HepG2 (cell line): ENCODE results near the gene TNFSF10. TPM values are rescaled to one million over a fixed set of nuclear protein-coding genes. Genes with fewer than 3 reads are reported as not detected.

ENCODE experiments used
- ARID3A ChIP-seq: IDR thresholded peaks from 2 replicates; pipeline ENCODE4 v1.6.1; 2012; ENCODE audit warnings: low read depth, low read length, improper control_type of control experiment
- EZH2 ChIP-seq: conservative IDR thresholded peaks from 2 replicates; pipeline ENCODE4 v1.6.1; 2012; ENCODE audit warnings: mild to moderate bottlenecking, low read depth, low read length, moderate library complexity
- FOXK2 ChIP-seq: fragments of 450-650 bp; IDR thresholded peaks from 2 replicates; pipeline ENCODE4 v1.6.1; 2016
- JDP2 ChIP-seq: sonication (generic); formaldehyde crosslinking; IDR thresholded peaks from 2 replicates; pipeline ENCODE4 v1.8.1; 2022; ENCODE audit warnings: missing genetic modification reagents, borderline replicate concordance
- KLF15 ChIP-seq: sonication (generic); formaldehyde crosslinking; IDR thresholded peaks from 2 replicates; pipeline ENCODE4 v1.8.1; 2023; ENCODE audit warnings: borderline replicate concordance, mild to moderate bottlenecking, inconsistent platforms, missing genetic modification reagents, mixed read lengths
- LRRFIP1 ChIP-seq: sonication (generic); formaldehyde crosslinking; conservative IDR thresholded peaks from 2 replicates; pipeline ENCODE4 v1.4.0; 2020; ENCODE audit warnings: missing genetic modification reagents
- MAF1 ChIP-seq: sonication (generic); formaldehyde crosslinking; IDR thresholded peaks from 2 replicates; pipeline ENCODE4 v1.5.0; 2020; ENCODE audit warnings: missing genetic modification reagents, borderline replicate concordance
- MED1 ChIP-seq: sonication (generic); formaldehyde crosslinking; IDR thresholded peaks from 2 replicates; pipeline ENCODE4 v1.4.0; 2020; ENCODE audit warnings: missing genetic modification reagents
- MIER2 ChIP-seq: IDR thresholded peaks from 2 replicates; pipeline ENCODE4 v1.6.1; 2016; ENCODE audit warnings: missing biosample characterization, missing genetic modification reagents
- MLX ChIP-seq: IDR thresholded peaks from 2 replicates; pipeline ENCODE4 v1.6.1; 2016
- RBFOX2 ChIP-seq: fragments of 200-400 bp; formaldehyde crosslinking; IDR thresholded peaks from 2 replicates; pipeline ENCODE4 v1.6.1; 2017; ENCODE audit warnings: low read depth, mild to moderate bottlenecking, low read length
- SKIL ChIP-seq: sonication (generic); formaldehyde crosslinking; IDR thresholded peaks from 2 replicates; pipeline ENCODE4 v1.8.0; 2022; ENCODE audit warnings: missing genetic modification reagents, mild to moderate bottlenecking, moderate library complexity, borderline replicate concordance
- THAP11 ChIP-seq: IDR thresholded peaks from 2 replicates; pipeline ENCODE4 v1.6.1; 2016; ENCODE audit warnings: missing biosample characterization, missing genetic modification reagents
- WIZ ChIP-seq: sonication (generic); formaldehyde crosslinking; IDR thresholded peaks from 2 replicates; pipeline ENCODE4 v1.5.1; 2020; ENCODE audit warnings: mild to moderate bottlenecking, missing genetic modification reagents
- ZBTB10 ChIP-seq: sonication (generic); formaldehyde crosslinking; IDR thresholded peaks from 2 replicates; pipeline ENCODE4 v1.4.0; 2020; ENCODE audit warnings: missing genetic modification reagents, borderline replicate concordance
- ZNF580 ChIP-seq: IDR thresholded peaks from 2 replicates; pipeline ENCODE4 v1.6.1; 2016; ENCODE audit warnings: low read depth, borderline replicate concordance
- ZNF775 ChIP-seq: sonication (generic); formaldehyde crosslinking; IDR thresholded peaks from 2 replicates; pipeline ENCODE4 v1.4.0; 2020; ENCODE audit warnings: missing genetic modification reagents, mild to moderate bottlenecking, moderate library complexity, borderline replicate concordance
- ZNF841 ChIP-seq: sonication (generic); formaldehyde crosslinking; IDR thresholded peaks from 2 replicates; pipeline ENCODE4 v1.8.1; 2023; ENCODE audit warnings: missing genetic modification reagents, borderline replicate concordance
- polyA plus RNA-seq, 8 experiments: library from polyadenylated mRNA; depleted of rRNA in 3 of 8; stranded (reverse) in 7 of 8; unstranded in 1 of 8; fragments of >200 nt; fragmentation: Illumina TruSeq in 4 of 8; extraction: Trizol in 4 of 8; gene quantifications; 2 replicates each; pipeline versions ENCODE4 v1.2.1 to v1.2.3, GENCODE V29; 2011 to 2016; ENCODE audit warnings: low read depth in 4 of 8, missing spikeins in 1 of 8, mixed read lengths in 1 of 8; ENCODE audit not compliant: insufficient read depth in 1 of 8
- total RNA-seq, 5 experiments: library from RNA; depleted of rRNA; stranded (reverse); fragments of >200 nt; fragmentation: Illumina TruSeq; extraction: Trizol; gene quantifications; 2 replicates each; pipeline ENCODE4 v1.2.3, GENCODE V29; 2016; ENCODE audit warnings: low read depth in 1 of 5

Gene TNFSF10
- total and polyA plus RNA-seq, 2 of the 13 experiments (the other 11 are each of a cell fraction or from before 2014, with no cell fraction given): 8.4 to 9.9 TPM

- TF ChIP-seq ZNF580 (CRISPR knock-in tag) (0 out of 2 replicates have a peak, but pooled peaks have one; percentile 63), JDP2 (CRISPR knock-in tag) (no peak), ARID3A (no peak), WIZ (CRISPR knock-in tag) (no peak), MED1 (CRISPR knock-in tag) (0 out of 2 replicates have a peak, but pooled peaks have one; percentile 38), FOXK2 (no peak), EZH2 (no peak), KLF15 (CRISPR knock-in tag) (no peak), ZBTB10 (CRISPR knock-in tag) (no peak), MAF1 (CRISPR knock-in tag) (no peak), MIER2 (CRISPR knock-in tag) (no peak), LRRFIP1 (CRISPR knock-in tag) (no peak), THAP11 (CRISPR knock-in tag) (peak; percentile 31; the same call in 1 of the 2 replicates), RBFOX2 (0 out of 2 replicates have a peak, but pooled peaks have one; percentile 38), ZNF775 (CRISPR knock-in tag) (no peak), ZNF841 (CRISPR knock-in tag) (no peak), MLX (no peak), SKIL (CRISPR knock-in tag) (no peak)
Observed at GRCh38 chr3:172522871-172523818, at the start of gene TNFSF10 (continued).
